Osteoblast (primary cell): Measurements from ENCODE around the gene STAT6. TPM values are rescaled to one million over a fixed set of nuclear protein-coding genes. Genes with fewer than 3 reads are reported as not detected.

Experiments
- DNase-seq: peaks from one replicate; pipeline ENCODE4 v3.0.0; 2011; ENCODE audit warnings: low spot score, mixed read lengths; ENCODE audit not compliant: insufficient read length; ENCODE audit errors: missing footprints
- H2AFZ ChIP-seq: 2 replicates; pipeline ENCODE4 v1.6.0; 2011; ENCODE audit warnings: mild to moderate bottlenecking, low read length
- H3K27ac ChIP-seq: 2 replicates; pipeline ENCODE4 v1.5.1; 2011; ENCODE audit warnings: mild to moderate bottlenecking, low read depth, low read length, moderate library complexity
- H3K27me3 ChIP-seq: 2 replicates; pipeline ENCODE4 v1.6.0; 2012; ENCODE audit warnings: mild to moderate bottlenecking, control low read depth, inconsistent platforms, low read length, moderate library complexity; ENCODE audit not compliant: insufficient read depth
- H3K36me3 ChIP-seq: 2 replicates; pipeline ENCODE4 v1.5.1; 2011; ENCODE audit warnings: mild to moderate bottlenecking, low read length, control low read depth, moderate library complexity; ENCODE audit not compliant: insufficient read depth
- H3K4me1 ChIP-seq: 2 replicates; pipeline ENCODE4 v1.5.1; 2011; ENCODE audit warnings: mild to moderate bottlenecking, low read length, control low read depth, moderate library complexity; ENCODE audit not compliant: insufficient read depth
- H3K4me2 ChIP-seq: 2 replicates; pipeline ENCODE4 v1.6.0; 2011; ENCODE audit warnings: mild to moderate bottlenecking, low read length; ENCODE audit not compliant: insufficient read depth
- H3K4me3 ChIP-seq: fragments of 200-600 bp; sonication (generic); 3 replicates; pipeline ENCODE4 v1.5.1; 2012; ENCODE audit warnings: mild to moderate bottlenecking, low read length, inconsistent platforms; ENCODE audit not compliant: insufficient read depth
- H3K79me2 ChIP-seq: 2 replicates; pipeline ENCODE4 v1.6.0; 2012; ENCODE audit warnings: mild to moderate bottlenecking, low read length, control low read depth, inconsistent platforms; ENCODE audit not compliant: insufficient read depth
- H3K9me3 ChIP-seq: 2 replicates; pipeline ENCODE4 v1.5.1; 2011; ENCODE audit warnings: low read depth, low read length, control low read depth
- H4K20me1 ChIP-seq: 2 replicates; pipeline ENCODE4 v1.6.0; 2012; ENCODE audit warnings: mild to moderate bottlenecking, low read length, control low read depth; ENCODE audit not compliant: insufficient read depth
- CTCF ChIP-seq: IDR thresholded peaks from 2 replicates; pipeline ENCODE4 v1.5.1; 2011; ENCODE audit warnings: mild to moderate bottlenecking, low read depth, low read length, moderate library complexity; ENCODE audit errors: extremely low read depth
- total RNA-seq: library from RNA; depleted of rRNA; stranded (reverse); fragments of >200 nt; gene quantifications from 2 replicates; pipeline ENCODE4 v1.2.3, GENCODE V29; 2012

The STAT6 gene
- total RNA-seq, 1 donor = 167 TPM

DNA sequence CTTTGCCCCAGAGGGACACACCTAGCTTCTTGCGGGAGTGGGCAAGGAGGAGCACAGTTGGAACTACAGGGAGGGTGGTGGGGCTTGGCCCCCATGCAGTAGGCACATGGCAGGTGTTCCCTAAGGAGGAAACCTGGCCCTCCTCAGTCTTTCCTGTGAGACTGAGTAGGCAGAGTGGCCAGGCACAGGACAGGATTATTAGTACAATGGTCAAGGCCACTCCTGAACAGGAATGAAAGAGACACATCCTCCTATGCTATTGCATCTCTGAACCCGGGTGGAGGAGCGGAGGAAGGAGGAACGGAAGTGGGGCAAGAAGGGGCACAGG, 62.1 kb downstream of the STAT6 start:
- Histone ChIP-seq H3K79me2 (no peaks in the 10 kb centered on the region), H3K27me3 (peaks cover 7% of the 10 kb centered on the region), H3K36me3 (no peaks in the 10 kb centered on the region), H3K4me2 (no peak overlapping the region), H3K27ac (no peak overlapping the region), H3K9me3 (no peaks in the 10 kb centered on the region), H4K20me1 (no peaks in the 10 kb centered on the region), H3K4me1 (peaks cover 10% of the 10 kb centered on the region), H3K4me3 (no peak overlapping the region), H2AFZ (no peak overlapping the region)
- no peak for TF ChIP-seq CTCF
- no peak for DNase-seq

DNA sequence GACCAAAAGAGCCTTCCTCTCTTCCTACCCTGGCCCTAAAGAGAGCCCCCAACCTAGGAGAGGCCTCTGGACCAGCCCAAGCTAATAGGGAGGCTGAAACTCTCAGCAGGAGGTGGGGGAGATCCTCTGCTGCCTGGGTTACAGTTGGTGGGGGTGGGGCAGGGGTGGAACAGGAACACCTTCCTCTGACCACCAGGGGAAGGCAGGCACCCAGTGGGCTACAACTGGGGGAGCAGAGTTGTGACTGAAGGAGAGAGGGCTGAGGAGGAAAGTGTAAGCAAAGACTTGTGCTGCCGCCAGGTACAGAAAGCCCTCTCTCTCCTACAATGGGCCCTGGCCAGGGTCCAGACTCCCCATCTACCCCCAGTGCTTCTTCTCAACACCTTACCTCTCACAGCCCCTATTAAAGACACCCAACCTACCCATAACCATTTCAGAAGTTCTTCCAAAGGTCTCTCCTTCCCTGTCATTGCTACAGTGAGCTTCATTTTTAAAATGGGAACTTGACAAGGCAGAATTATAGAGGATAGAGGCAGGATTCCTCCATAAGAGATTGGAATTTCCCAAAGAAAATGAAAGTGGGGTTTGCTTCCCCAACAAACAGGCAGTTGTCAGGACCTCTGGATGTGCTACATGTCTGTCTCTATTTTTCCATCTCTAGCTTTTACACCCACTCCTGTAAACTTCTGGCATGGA, 62.6 kb downstream of the STAT6 start:
- no peak for TF ChIP-seq CTCF

GRCh38 chr12:57047981-57048380, 63.2 kb downstream of the STAT6 start:
- DNase-seq = no peak

More for the DNA sequence above, 62.6 kb downstream of the STAT6 start:
- Histone ChIP-seq H3K36me3 (no peaks in the 10 kb centered on the region), H3K4me3 (no peak overlapping the region), H3K27me3 (peaks cover 9% of the 10 kb centered on the region), H4K20me1 (no peaks in the 10 kb centered on the region), H3K4me1 (peaks cover 10% of the 10 kb centered on the region), H3K4me2 (no peak overlapping the region), H3K79me2 (no peaks in the 10 kb centered on the region), H3K27ac (no peak overlapping the region), H3K9me3 (no peaks in the 10 kb centered on the region), H2AFZ (no peak overlapping the region)
- no peak for DNase-seq

More at GRCh38 chr12:57047981-57048380, 63.2 kb downstream of the STAT6 start:
- Histone ChIP-seq H3K36me3 (no peaks in the 10 kb centered on the region), H3K27me3 (peaks cover 13% of the 10 kb centered on the region), H2AFZ (no peak overlapping the region), H4K20me1 (no peaks in the 10 kb centered on the region), H3K9me3 (no peaks in the 10 kb centered on the region), H3K4me2 (no peak overlapping the region), H3K4me3 (no peak overlapping the region), H3K79me2 (no peaks in the 10 kb centered on the region), H3K27ac (no peak overlapping the region), H3K4me1 (peaks cover 10% of the 10 kb centered on the region)
- no peak for TF ChIP-seq CTCF
